A549 (cell line): Measurements from ENCODE around the gene HOXC10.

Source experiments
- CTCF ChIP-seq: fragments of >200 bp; sonication (Bioruptor Twin); formaldehyde crosslinking; IDR thresholded peaks from 3 replicates; pipeline ENCODE4 v1.5.1; 2016
- EP300 ChIP-seq, 2 experiments: fragments of >200 bp; sonication (Bioruptor Twin); formaldehyde crosslinking; IDR thresholded peaks; 2 replicates in 1 of 2; 3 replicates in 1 of 2; pipeline ENCODE4 v1.6.1; 2016 to 2017
- HES2 ChIP-seq: fragments of >200 bp; sonication (Bioruptor Twin); formaldehyde crosslinking; IDR thresholded peaks from 2 replicates; pipeline ENCODE4 v1.6.1; 2016
- JUN ChIP-seq, 2 experiments: fragments of >200 bp; sonication (Bioruptor Twin); formaldehyde crosslinking; IDR thresholded peaks; 2 replicates in 1 of 2; 3 replicates in 1 of 2; pipeline ENCODE4 v1.6.1; 2016 to 2017
- MAFK ChIP-seq: fragments of 450-650 bp; IDR thresholded peaks from 2 replicates; pipeline ENCODE4 v1.6.1; 2014; ENCODE audit not compliant: partially characterized antibody
- POLR2A ChIP-seq: IDR thresholded peaks from 2 replicates; pipeline ENCODE4 v1.6.1; 2012; ENCODE audit warnings: mild to moderate bottlenecking, low read length
- REST ChIP-seq: fragments of 200-600 bp; sonication (generic); IDR thresholded peaks from 2 replicates; pipeline ENCODE4 v1.6.1; 2016; ENCODE audit warnings: antibody characterized with exemption, mild to moderate bottlenecking, moderate library complexity
- TP53 ChIP-seq: fragments of 250-450 bp; sonication (Bioruptor Pico); IDR thresholded peaks from 2 replicates; pipeline ENCODE4 v1.5.0; 2021; ENCODE audit warnings: mild to moderate bottlenecking, moderate library complexity
- USF2 ChIP-seq: fragments of 450-650 bp; IDR thresholded peaks from 2 replicates; pipeline ENCODE4 v1.6.1; 2014; ENCODE audit warnings: antibody characterized with exemption
- ZFP36 ChIP-seq: fragments of 450-650 bp; IDR thresholded peaks from 2 replicates; pipeline ENCODE4 v1.6.1; 2014; ENCODE audit warnings: borderline replicate concordance; ENCODE audit not compliant: partially characterized antibody
- ZNF302 ChIP-seq: fragments of 250-450 bp; sonication (Bioruptor Pico); IDR thresholded peaks from 2 replicates; pipeline ENCODE4 v1.9.0; 2021; ENCODE audit warnings: inconsistent platforms, mild to moderate bottlenecking, moderate library complexity

GRCh38 chr12:53966385-53967133 is 18.4 kb upstream of the HOXC10 start:
- TF ChIP-seq ZFP36 (no peak), USF2 (no peak), HES2 (no peak), MAFK (no peak), CTCF (no peak), POLR2A (no peak), ZNF302 (CRISPR knock-in tag) (no peak), REST (no peak), JUN (IDR thresholded peaks at IDR 0.05) (no peak), TP53 (no peak), EP300 (IDR thresholded peaks at IDR 0.05) (no peak)
